Measurements from ENCODE around the gene PLPP4.

PLPP4 gene

GRCh38 chr10:120606051-120606764, 149.2 kb downstream of the PLPP4 start:
- H3K4me3 ChIP-seq (ENCODE audit: low read depth, low read length), result no peak overlapping the region
- DNase-seq (ENCODE audit: low read depth), result no peak
- no peak for TF ChIP-seq CTCF (IDR thresholded peaks at IDR 0.05; ENCODE audit: low read depth, low read length)
- no peak for TF ChIP-seq MYC (IDR thresholded peaks at IDR 0.05; ENCODE audit: low read depth, low read length)
- TF ChIP-seq MAX (IDR thresholded peaks at IDR 0.05; ENCODE audit: low read depth, low read length), result no peak
- TF ChIP-seq POLR2A (IDR thresholded peaks at IDR 0.05; ENCODE audit: extremely low read depth, insufficient read length), result no peak

- TF ChIP-seq POLR2A (IDR thresholded peaks at IDR 0.05; ENCODE audit: extremely low read depth, insufficient read length) (no peak), MYC (IDR thresholded peaks at IDR 0.05; ENCODE audit: low read depth, low read length) (no peak)
- H3K4me3 ChIP-seq (ENCODE audit: low read depth, low read length), result no peak overlapping the region
- DNase-seq (ENCODE audit: low read depth), result no peak
Measured at GRCh38 chr10:120607016-120607709, 150.1 kb downstream of the PLPP4 start.

GRCh38 chr10:120607710-120608703, 151.0 kb downstream of the PLPP4 start:
- TF ChIP-seq CTCF (IDR thresholded peaks at IDR 0.05; ENCODE audit: low read depth, low read length) (no peak), POLR2A (IDR thresholded peaks at IDR 0.05; ENCODE audit: extremely low read depth, insufficient read length) (no peak), MYC (IDR thresholded peaks at IDR 0.05; ENCODE audit: low read depth, low read length) (no peak), MAX (IDR thresholded peaks at IDR 0.05; ENCODE audit: low read depth, low read length) (no peak)
- DNase-seq (ENCODE audit: low read depth), result no peak

GRCh38 chr10:120609006-120609405, 152.0 kb downstream of the PLPP4 start:
- no peak overlapping the region for H3K4me3 ChIP-seq (ENCODE audit: low read depth, low read length)
- TF ChIP-seq POLR2A (IDR thresholded peaks at IDR 0.05; ENCODE audit: extremely low read depth, insufficient read length) (no peak), CTCF (IDR thresholded peaks at IDR 0.05; ENCODE audit: low read depth, low read length) (no peak), MYC (IDR thresholded peaks at IDR 0.05; ENCODE audit: low read depth, low read length) (no peak), MAX (IDR thresholded peaks at IDR 0.05; ENCODE audit: low read depth, low read length) (no peak)
- no peak for DNase-seq (ENCODE audit: low read depth)

More at GRCh38 chr10:120607710-120608703, 151.0 kb downstream of the PLPP4 start:
- no peak overlapping the region for H3K4me3 ChIP-seq (ENCODE audit: low read depth, low read length)

GRCh38 chr10:120610791-120611190, 153.8 kb downstream of the PLPP4 start:
- H3K4me3 ChIP-seq (ENCODE audit: low read depth, low read length), result no peak overlapping the region
- TF ChIP-seq POLR2A (IDR thresholded peaks at IDR 0.05; ENCODE audit: extremely low read depth, insufficient read length) (no peak), CTCF (IDR thresholded peaks at IDR 0.05; ENCODE audit: low read depth, low read length) (no peak), MAX (IDR thresholded peaks at IDR 0.05; ENCODE audit: low read depth, low read length) (no peak), MYC (IDR thresholded peaks at IDR 0.05; ENCODE audit: low read depth, low read length) (no peak)
- no peak for DNase-seq (ENCODE audit: low read depth)

Data from NB4 (cell line).